ENCODE measurements around the gene CASQ2.

The CASQ2 gene

DNA sequence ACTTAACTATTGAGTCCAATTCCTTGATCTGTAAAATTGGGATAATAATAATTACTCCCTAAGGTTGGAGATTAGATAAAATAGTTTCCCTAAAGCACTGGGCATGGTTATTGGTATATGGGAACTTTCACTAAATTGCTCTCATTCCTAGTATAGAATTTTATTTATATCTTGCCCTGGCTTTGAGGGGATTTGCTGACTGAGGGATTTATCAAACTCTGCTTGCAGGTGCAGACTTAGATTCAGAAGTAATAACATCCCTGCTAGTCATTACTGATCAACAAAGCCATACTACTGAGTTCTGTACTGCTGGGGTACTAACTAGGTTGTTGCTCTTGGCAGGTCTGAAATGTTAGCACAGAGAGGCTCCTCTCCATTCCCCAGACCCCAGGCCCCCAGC lies 41.9 kb downstream of the CASQ2 start:
- DNase-seq: no peak

DNA sequence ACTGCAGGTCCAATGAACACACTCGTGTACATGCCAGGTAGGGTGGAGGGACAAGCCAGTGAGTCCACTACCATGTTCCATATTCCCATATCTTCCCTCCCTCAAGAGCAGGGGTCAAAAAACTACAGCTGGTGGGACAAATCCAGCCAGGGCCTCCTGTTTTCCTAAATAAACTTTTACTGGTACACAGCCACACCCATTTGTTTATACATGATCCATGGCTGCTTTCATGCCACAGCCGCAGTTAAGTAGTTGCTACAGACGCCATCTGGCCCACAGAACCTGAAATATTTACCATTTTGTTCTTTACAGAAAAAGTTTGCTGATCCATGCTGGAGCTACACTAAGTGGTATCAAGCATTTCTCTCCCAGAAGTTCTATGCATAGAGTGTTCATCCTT lies 42.4 kb downstream of the CASQ2 start:
- no peak for DNase-seq

DNA sequence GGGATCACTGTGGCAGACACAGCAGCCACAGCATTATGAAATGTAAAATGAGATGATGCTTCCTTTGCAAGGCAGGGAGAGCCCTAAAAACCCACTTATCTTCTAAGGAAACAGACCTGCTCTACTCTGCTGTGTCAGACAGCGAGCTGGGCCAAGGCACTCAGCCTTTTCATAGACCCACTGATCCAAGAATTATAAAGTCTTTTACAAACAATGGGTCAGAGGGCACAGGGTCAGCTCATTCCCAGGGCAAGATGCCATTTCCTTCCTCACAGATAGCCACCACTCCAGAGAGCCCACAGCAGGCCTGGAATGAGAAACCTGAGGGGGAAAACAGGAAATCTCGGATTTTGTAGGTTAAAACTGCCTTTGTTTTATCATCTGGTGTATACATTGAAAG lies 42.9 kb downstream of the CASQ2 start:
- DNase-seq: no peak

DNA sequence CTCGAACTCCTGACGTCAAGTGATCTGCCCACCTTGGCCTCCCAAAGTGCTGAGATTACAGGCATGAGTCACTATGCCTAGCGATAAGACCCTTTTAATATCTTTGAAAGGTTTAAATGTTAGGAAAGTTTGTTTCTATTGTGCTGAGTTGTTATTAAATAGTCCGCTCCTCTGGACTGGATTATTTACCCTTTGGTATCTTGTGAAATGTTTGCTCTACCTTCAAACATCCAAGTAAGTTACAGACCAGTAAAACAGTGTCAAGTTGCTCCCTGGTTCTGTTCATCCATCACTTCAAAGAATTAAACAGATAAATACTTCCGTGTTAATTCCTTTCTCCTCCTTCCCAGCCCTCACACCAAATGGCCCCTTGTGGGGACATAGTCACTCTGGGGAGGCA lies 44.8 kb downstream of the CASQ2 start:
- DNase-seq: no peak

DNA sequence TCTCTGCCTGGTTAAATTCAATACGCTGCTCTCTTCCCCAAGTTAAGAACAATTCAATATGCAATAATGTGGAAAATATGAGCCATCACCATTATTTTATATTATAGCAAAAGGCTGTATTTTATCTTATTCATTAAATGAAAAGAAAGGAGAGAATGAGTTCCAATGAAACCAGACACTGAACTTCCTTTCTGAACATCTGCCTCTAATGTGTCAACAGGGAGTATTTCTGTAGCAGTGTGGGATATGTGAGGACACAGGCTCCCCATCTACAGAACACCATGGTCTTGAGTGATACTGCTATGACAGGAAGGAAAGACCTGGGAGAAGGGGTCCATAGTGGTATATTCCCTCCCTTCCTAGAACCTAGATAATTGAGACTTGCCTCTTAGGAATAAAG lies 46.3 kb downstream of the CASQ2 start:
- no peak for DNase-seq

DNA sequence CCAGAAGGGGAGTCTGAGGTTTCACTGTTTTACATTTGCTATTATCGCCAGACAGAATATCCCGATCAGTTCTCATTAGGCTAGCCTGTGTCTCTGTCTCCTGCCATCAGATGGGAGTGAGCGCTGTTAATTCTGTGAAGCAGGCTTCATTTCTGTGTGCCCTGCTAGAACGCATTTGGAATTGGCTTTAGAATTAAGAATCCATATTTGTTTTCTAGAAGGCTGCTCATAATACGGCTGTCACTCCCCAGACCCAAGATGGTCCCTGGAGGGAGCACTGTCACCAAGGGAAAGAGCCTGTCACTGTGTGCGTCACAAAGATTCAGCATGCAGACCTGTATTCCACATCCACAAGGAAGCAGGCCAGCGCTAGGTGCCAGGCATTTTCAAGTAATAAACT lies 49.2 kb downstream of the CASQ2 start:
- no peak for DNase-seq

DNA sequence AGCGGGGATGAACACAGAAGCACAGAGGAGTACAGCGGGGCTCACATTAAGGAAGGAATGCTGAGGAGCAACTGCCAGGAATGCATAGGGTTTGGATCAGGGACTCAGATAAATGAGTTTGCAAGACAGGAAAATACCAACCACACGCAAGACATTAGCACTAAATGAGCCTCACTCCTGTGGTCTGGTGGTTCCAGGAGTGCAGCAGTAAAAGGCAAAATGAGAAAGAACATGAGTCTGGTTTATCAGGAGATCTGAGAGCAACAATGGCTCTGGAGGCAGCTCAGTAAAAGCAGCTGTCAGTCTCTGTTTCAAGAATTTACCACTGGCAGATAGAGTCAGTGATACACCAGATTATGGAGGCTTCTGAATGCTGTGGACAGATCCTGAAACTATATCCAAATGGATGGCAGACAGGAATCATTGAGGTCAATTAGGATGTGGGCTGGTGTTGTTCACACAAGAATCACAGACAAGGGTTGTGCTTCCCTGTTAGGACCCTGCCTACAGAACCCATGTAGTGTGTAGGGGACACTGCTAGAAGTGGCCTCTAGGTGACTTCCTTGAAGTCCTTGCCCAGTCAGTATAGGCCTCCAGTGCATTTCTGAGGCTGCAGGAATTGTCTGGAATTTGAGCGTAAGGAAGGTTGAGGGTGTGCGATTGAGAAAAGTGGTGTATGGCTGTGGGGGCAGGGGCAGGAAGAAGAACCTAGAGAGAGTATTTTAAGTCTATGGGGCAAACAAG lies 50.3 kb downstream of the CASQ2 start:
- no peak for DNase-seq

DNA sequence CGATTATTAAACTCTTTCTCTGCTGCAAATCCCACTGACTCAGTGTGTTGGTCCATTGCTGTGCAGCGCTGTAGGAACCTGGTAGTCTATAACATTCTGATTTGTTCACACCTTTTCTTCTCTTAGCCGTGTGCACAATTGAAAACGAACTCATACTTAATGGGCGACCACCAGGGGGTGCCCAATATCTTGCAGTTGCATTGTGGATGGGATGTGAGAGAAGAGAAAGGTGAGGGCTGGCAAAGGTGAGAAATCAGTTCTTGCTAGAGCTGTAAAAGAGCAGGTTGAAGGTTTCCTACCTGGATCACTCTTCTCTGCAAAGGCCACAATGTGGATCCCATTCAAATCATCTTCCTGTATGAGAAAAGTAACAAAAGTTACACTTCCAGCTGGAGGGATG lies 51.0 kb downstream of the CASQ2 start:
- peak; percentile 9 for DNase-seq

DNA sequence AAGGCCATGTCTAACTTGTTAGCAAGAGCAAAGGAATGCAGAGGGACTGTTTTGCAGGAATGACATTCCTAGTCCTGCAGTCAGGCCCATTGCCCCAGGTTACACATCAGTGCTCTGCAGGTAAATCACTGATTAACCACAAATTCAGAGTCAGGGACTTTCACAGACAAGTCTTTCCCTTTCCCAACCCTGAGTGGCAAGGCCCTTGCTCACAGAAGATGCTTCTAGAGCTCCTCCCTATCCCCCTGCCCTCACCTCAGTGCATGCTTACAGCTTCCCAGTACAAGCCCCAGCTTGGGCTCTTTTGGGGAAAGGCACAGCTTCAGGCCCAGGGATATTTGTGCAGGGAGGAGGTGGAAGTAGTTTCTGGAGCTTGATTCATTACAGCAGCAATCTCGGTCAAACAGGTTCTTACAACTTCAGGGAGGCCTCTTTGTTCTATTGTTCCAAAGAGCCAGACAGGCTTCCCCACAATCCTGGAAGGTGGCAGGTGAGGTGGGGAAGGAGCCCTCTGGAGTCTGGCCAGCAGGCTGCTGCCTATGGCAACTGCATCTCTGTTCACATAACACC lies 53.9 kb downstream of the CASQ2 start:
- DNase-seq: no peak

DNA sequence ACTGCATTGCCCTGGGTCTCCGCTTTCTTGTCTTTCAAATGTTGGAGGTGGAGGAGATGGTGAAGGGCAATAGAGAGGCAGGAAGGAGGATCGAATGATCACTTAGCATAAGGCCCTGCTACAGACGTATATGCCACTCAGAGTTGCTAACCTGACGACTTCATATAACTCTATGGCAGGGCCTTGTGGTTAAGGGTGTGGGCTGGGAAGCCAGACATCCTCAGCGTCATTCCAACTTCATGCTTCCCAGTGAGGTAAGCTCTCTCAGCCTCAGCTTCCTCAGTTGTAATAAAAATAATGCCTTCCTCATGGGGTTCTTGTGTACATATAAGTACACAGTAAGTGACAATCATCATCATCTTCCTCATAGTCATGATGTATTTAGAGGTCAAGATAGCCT lies 54.6 kb downstream of the CASQ2 start:
- no peak for DNase-seq

DNA sequence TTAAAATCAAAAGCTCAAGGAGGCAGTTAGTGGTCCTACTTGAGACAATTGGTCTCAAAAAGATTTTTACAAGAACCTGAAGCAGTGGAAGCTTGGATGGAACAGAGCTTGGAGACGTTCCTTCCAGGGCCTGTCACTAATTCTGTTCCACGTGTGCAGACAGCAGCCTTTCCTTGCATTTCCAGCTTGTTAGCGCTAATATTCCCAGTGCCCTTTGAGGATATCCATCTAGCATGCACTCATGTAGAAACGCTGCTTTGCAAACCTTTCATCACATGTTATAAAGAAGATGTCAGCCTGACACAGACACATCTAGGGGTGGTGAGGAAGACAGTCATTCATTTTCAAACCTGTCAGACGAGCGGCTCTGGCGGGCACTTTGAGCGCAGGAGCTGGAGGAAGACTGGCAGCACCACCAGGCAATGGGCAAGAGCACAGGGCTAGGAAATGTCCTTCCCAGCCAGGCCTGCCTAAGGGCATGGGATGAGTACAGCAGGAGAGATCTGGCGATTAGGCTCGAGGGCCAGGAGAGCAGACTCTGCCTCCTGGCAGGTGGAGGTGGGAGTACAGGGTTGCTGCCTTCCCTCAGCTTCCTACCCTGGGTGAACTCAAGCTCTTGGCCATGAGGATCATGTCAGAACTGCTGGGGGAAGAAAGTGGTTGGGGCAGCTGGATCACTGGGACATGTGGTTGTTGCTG lies 55.5 kb downstream of the CASQ2 start:
- no peak for DNase-seq

DNA sequence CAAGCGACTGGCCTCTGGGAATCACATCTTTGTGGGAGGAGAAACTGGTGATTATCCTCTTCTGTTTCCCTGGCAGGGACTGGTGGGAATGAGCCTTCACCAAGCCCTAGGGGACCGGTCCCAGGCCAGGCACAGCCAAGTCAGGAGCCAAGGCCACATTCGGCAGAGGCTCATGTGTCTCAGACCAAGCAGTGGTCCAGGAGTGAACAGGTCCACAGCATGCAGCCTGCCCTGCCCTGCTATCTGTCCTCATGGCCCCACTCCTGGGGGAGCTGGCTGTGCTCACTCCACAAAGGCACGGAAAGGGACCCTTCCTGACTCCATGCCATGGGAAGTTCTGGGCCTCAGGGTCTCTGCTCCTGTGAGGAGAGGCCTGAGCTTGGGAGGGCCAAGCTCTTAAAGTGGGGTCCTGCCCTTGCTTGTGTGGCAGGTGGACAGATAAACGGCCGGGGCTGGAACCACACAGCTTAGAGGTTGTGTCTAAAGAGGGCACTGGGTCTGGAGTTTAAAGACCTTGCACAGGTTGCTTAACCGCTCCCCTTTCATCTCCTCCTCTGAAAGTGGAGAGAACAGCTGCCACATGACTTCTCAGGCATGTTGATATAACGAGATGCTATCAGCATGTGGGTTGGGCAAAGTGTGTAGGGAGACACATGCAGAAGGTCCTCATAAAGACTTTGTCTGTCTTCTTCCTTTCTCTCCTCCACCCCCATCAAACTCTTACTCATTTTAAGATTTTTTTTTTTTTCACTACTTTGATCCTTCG lies 57.5 kb downstream of the CASQ2 start:
- DNase-seq: no peak

DNA sequence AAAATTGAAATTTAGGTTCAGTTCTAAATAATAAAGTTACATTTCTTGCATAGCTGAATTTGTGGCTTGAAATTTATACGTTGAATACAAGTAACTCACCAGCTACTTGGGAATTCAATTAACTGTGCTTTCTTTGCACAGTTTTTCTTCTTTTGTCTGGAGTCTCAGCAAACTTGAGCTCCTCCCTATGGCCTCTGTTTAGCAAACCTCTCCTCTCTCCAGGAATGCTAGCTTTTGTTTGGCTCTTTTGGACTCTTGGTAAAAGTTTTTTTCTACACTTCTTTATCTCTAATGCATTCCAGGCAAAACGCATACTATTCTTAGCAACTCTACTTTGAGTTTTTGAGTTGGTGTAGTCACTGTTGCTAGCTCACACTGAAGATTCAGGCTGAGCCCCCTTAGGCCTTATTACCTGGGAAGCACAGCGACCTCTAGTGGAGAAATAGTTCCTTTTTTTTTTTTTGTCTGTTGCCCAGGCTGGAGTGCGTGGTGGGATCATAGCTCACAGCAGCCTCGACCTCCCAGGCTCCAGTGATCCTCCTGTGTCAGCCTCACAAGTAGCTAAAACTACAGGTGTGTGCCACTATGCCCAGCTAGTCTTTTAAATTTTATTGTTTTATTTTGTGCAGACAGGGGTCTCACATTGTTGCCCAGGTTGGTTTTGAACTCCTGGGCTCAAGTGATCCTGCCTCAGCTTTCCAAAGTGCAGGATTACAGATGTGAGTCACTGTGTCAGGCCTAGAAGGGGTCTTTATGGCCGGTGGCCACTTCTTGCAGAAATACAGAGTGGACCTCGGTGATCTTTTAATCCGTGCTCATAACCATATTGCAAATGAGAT lies 61.7 kb downstream of the CASQ2 start:
- DNase-seq: peak; percentile 13

DNA sequence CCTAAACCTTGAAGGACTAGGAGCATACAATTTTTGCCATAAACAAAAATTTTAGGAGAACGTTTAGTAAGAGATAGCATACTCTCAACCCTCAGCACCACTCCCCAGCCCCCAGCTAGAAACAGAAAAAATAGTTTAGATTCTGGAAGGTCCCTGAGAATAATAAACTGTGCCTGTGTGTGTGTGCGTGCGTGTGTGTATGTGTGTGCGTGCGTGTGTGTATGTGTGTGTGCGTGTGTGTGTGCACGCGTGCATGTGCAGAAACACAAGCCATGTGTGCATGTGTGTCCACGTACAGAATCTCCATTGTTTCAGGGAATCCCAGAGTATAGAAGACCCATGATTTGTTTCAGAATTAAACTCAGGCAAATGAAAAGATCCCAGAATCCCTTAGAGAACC lies 62.6 kb downstream of the CASQ2 start:
- DNase-seq: no peak

DNA sequence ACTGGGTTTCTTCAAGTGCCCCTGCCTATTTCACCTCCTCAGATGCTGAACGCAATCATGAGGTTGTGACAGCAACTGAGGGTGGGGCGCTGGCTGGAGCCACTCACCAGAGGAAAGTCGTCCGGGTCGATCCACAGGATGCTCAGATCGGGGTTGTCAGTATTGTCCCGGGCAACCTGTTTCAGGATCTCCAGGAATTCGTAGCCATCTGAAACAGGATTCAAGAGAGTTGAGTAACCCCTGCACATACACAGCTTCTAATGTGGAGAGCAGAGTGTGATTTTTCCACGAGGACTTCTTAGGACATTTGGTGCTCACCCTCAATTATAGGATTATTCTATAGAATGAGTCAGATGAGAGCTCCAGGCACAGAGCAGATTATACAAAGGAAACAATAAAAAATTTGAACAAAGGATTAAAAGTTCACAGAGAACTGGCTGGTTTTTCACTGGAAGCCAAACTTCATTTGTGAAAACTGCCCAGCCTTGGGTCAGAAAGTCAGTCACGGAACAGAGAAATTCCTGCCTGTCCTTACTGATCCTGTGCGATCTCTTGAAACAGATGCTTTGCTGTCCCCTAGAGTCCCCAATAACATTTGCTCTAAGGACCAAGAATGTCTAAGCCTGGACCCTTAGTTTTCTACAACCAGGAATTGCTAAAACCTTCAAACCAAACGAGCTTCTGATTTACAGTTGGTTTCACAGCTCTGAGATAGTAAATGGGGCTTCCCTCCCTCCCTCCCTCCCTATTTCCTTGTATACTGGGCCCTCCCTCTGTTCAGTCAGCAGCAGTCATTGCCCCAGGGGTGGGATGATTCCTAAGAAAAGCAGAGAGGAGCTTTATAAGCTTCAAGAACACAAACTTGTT lies 63.2 kb downstream of the CASQ2 start:
- no peak for DNase-seq

DNA sequence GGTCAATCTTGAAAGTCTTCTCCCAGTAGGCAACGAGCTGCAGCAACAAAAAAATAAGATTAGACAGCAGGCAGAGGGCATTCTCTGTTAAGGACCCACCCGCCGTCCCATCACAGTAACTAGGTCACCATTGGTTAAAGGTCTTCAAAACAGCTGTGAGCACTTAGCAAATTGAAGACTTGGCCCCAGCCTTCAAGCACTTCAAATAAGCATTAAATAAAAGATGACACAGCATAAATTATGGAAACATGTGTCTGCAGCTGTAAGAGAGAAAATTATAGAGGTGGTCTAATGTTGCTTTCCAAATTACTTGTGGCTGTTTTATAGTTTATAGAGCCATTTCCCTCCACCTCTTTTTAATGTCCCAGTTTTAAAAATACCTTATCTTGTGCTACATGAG lies 65.6 kb downstream of the CASQ2 start:
- DNase-seq: no peak

DNA sequence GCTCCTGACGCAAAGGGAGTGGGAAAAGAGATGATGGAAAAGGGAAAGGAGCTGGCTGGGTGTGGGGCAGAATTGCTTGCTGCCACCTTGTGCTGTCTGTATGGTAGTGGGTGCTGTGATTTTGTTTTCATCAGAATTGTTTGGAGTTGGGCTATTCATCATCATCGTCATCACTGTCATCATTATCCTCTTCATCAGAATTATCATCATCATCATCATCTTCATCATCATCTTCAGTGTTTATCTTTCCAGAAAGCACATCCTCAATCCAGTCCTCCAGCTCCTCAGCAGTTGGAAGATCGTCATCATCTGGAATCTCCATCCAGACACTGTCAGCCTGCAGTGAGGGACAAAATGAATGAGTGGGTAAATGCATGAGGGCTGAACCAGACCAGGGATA lies 67.4 kb downstream of the CASQ2 start:
- DNase-seq: no peak

DNA sequence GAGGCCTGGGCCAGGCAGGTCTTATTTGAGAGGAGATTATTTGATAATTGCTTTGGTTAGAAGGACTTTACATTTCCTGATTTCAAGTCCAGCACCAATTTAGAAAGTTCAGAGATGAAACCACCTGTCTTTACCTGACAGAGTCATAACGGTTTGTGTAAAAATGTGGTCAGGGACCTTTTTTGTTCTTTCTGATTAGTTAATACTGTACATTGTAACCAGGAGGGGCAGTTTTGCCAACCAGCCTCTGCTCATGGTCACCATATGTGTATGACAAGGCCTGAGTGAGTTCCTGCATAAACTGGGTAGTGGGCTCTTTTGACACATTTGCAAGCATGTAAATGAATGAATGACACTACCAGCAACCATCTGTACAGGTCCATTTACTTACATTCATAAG lies 70.9 kb downstream of the CASQ2 start:
- DNase-seq: no peak

DNA sequence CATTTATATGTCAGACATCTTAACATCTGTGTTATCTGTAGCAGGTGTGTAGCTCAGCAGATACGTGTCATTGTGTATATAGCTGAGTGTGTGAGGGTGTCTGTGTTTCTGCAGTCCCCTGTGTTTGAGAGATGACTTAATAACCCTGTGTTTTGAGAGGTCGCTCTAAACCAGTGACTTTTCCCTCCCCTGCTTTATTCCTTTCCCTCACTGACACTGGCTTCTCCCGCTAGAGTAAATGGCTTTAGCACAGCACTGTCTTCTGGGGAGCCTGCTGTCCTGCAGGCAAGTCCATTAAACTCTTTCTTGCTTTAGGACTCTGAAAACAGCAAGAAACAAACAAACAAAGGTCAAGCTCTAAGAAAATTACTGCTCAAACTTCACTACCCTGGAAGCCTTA lies 73.7 kb downstream of the CASQ2 start:
- no peak for DNase-seq

DNA sequence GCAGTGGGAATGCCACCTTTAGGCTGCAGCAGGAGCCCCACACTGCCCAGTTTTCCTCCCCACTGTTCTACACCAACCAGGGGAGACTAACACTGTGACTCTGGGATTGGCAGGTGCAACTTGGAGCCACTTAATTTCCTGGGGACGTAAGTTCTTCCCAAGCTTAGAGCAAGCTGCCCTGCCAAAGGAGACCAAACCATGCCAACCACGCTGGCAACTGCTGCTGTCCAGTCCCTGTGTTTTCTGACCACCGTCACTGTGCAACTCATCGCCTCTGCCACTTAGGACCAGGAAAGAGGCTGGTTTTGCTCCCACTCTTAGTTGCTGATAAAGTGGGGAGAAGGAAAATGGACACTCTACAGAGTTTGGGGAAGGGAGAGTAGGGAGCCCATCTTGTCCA lies 76.3 kb downstream of the CASQ2 start:
- no peak for DNase-seq

DNA sequence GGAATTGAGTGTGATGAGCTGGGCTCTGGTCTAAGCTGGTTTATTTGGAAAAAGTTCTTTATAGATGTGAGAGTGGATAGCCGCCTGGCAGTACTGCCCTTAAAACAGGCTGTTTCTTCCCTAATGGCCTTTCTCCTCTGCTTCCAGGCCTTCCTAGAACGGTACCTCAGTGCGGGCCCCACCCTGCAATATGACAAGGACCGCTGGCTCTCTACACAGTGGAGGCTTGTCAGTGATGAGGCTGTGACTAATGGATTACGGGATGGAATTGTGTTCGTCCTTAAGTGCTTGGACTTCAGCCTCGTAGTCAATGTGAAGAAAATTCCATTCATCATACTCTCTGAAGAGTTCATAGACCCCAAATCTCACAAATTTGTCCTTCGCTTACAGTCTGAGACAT lies 77.5 kb downstream of the CASQ2 start:
- no peak for DNase-seq

DNA sequence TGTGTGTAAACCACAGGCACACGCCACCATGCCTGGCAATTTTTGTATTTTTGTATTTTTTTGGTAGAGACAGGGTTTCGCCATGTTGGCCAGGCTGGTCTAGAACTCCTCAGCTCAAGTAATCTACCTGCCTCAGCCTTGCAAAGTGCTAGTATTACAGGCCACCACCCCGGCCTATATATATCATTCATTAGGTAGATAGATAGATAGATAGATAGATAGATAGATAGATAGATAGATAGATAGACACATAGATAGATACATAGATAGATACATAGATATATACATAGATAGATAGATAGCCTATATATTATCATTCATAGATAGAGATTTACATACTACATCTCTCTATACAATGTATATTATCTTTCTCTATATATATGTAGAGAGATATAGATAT lies 80.8 kb downstream of the CASQ2 start:
- no peak for DNase-seq
